ENCODE measurements around the gene TGFA.

- TF ChIP-seq, protein P1, sequence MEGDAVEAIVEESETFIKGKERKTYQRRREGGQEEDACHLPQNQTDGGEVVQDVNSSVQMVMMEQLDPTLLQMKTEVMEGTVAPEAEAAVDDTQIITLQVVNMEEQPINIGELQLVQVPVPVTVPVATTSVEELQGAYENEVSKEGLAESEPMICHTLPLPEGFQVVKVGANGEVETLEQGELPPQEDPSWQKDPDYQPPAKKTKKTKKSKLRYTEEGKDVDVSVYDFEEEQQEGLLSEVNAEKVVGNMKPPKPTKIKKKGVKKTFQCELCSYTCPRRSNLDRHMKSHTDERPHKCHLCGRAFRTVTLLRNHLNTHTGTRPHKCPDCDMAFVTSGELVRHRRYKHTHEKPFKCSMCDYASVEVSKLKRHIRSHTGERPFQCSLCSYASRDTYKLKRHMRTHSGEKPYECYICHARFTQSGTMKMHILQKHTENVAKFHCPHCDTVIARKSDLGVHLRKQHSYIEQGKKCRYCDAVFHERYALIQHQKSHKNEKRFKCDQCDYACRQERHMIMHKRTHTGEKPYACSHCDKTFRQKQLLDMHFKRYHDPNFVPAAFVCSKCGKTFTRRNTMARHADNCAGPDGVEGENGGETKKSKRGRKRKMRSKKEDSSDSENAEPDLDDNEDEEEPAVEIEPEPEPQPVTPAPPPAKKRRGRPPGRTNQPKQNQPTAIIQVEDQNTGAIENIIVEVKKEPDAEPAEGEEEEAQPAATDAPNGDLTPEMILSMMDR (IDR thresholded peaks at IDR 0.05; ENCODE audit: low read length), result no peak
- TF ChIP-seq EZH2 (IDR thresholded peaks at IDR 0.05; ENCODE audit: borderline replicate concordance, low read length), result no peak
Observed at GRCh38 chr2:70472221-70472890, 81.3 kb downstream of the TGFA start.

Data from OCI-LY1 (cell line).